ENCODE data around the gene KRT15. TPM values are rescaled to one million over a fixed set of nuclear protein-coding genes. Genes with fewer than 3 reads are reported as not detected.

The KRT15 gene
- total RNA-seq, 6 experiments from 2014 or later, result not detected

DNA sequence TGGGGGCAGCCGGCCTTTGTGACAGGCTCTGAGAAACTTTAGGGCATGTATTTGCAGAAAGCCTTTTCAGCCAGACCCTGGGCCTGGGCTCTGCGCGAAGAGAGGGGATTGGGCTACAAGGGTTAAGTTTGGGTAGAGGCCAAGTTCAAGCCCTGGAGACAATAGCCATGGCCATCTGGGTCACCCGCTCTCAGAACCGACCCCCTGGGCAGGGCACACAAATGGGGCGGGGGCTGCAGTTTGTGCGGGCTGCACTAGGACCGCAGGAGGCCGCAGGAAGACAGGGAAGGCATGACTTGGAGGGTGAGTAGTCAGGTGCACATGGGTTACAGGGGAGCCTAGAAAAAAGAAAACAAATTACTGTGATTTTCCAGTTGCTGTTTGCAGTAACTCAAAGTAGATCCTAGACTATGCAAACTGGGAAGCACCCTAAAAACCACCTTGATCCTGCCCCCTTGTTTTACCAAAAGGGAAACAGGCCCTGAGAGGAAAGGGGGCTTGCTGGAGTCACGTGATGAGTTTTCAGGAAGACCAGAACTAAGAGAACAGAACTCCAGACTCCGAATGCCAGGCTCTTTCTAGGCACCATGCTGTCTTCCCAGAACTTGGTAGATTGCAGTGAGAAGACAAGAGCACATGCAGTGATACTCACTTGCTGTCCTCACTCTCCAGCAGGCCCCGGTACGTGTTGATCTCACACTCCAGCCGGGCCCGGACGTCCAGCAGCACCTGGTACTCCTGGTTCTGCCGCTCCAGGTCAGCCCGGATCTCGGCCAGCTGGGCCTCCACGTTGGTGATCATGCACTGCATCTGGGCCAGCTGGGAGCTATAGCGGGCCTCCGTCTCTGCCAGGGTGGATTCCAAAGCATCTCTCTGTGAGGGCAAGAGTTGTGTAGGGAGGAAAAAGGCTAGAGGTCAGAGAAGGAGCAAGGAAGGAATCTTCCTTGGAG is 41.5 kb downstream of the KRT15 start:
- no peaks in the 10 kb centered on the region for H3K4me1 ChIP-seq
- no peaks in the 10 kb centered on the region for H3K36me3 ChIP-seq
- no peaks in the 10 kb centered on the region for H3K27me3 ChIP-seq
- no peak for DNase-seq
- H3K27ac ChIP-seq, result no peak overlapping the region
- intact Hi-C loops (cut with DNase I), result no loop called here
- ATAC-seq, result no peak
- no peak overlapping the region for H3K4me3 ChIP-seq
- TF ChIP-seq, protein P1, sequence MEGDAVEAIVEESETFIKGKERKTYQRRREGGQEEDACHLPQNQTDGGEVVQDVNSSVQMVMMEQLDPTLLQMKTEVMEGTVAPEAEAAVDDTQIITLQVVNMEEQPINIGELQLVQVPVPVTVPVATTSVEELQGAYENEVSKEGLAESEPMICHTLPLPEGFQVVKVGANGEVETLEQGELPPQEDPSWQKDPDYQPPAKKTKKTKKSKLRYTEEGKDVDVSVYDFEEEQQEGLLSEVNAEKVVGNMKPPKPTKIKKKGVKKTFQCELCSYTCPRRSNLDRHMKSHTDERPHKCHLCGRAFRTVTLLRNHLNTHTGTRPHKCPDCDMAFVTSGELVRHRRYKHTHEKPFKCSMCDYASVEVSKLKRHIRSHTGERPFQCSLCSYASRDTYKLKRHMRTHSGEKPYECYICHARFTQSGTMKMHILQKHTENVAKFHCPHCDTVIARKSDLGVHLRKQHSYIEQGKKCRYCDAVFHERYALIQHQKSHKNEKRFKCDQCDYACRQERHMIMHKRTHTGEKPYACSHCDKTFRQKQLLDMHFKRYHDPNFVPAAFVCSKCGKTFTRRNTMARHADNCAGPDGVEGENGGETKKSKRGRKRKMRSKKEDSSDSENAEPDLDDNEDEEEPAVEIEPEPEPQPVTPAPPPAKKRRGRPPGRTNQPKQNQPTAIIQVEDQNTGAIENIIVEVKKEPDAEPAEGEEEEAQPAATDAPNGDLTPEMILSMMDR (IDR thresholded peaks at IDR 0.05), result no peak
- H3K9me3 ChIP-seq, result no peaks in the 10 kb centered on the region
- 78% methylated on average over 8 of the region's 22 CpGs for WGBS (ENCODE audit: insufficient coverage, low coverage, low lambda C conversion rate, missing lambda C conversion rate)

DNA sequence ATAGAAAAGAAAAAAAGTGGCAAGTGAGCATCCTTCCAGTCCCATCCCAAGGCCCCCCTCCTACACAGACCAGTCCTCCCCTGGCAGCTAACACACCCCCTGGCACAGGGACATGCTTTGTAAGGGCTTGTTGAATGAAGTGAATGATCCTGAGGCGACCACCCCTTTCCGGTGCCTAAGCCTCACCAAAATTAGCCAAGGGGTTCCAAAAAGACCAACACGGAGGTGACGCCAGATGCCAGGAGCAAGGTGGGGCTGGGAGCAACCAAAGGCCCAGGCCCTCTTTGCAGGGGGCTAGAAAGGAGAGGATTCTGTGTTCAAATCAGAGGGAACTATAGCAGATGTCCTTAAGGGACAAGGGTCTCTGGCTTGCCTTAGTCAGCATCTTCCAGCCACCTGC is 43.3 kb downstream of the KRT15 start:
- TF ChIP-seq, protein P1 (IDR thresholded peaks at IDR 0.05), result no peak
- no peak for TF ChIP-seq POLR2A (IDR thresholded peaks at IDR 0.05)
- 73% methylated on average over 2 of the region's 4 CpGs for WGBS (ENCODE audit: insufficient coverage, low coverage, low lambda C conversion rate, missing lambda C conversion rate)

DNA sequence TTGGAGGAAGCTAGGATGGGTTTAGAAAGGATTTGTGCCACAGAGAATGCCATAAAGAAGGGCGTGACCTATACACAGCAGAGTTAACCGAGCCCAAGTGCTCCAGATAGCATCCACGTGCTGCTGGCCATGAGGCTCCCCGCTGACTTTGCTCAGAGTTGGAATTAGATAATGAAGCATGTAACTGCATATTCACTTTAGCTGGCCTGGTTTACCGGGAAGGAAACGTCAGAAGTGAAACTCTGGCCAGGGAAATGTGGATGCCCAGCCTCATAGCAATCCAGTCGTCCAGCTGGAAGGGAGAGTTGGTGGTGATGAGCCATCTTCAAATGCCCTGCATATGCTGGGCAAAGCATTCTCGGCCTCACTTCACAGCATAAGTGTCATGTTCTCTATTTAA is 43.8 kb downstream of the KRT15 start:
- intact Hi-C loops (cut with DNase I), result no loop called here
- 40% methylated on average over 5 of the region's 8 CpGs for WGBS (ENCODE audit: insufficient coverage, low coverage, low lambda C conversion rate, missing lambda C conversion rate)
- Histone ChIP-seq H3K27me3 (no peaks in the 10 kb centered on the region), H3K27ac (no peak overlapping the region), H3K4me1 (no peaks in the 10 kb centered on the region), H3K9me3 (no peaks in the 10 kb centered on the region), H3K36me3 (no peaks in the 10 kb centered on the region), H3K4me3 (no peak overlapping the region)
- ATAC-seq (no peak), DNase-seq (no peak)
- TF ChIP-seq, protein P1 (IDR thresholded peaks at IDR 0.05), result no peak
- TF ChIP-seq POLR2A (IDR thresholded peaks at IDR 0.05), result no peak

More for the DNA sequence above, 43.3 kb downstream of the KRT15 start:
- Histone ChIP-seq H3K36me3 (no peaks in the 10 kb centered on the region), H3K27ac (no peak overlapping the region), H3K4me1 (no peaks in the 10 kb centered on the region), H3K27me3 (no peaks in the 10 kb centered on the region), H3K9me3 (no peaks in the 10 kb centered on the region), H3K4me3 (no peak overlapping the region)
- intact Hi-C loops (cut with DNase I), result no loop called here
- no peak for ATAC-seq
- no peak for DNase-seq

DNA sequence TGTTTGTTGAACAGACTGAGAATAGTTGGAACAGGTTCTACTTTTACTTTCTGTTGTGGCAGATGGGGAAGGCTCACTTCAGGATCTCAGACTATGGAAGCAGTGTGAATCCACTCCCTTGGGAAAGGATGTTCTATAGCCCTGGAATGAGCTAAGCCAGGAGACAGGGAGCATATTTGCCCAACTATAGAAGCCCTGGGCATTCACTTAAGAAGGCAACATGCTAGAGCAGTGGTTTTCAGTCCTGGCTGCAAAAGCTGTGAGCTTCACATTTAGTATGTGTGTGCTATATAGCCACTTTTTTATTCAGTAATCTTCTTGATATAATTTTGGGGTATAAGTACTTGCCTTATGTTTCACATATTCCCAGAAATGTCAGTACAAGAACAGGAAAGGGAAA is 50.3 kb downstream of the KRT15 start:
- Histone ChIP-seq H3K9me3 (no peaks in the 10 kb centered on the region), H3K4me3 (no peak overlapping the region), H3K4me1 (no peaks in the 10 kb centered on the region), H3K27me3 (no peaks in the 10 kb centered on the region), H3K36me3 (no peaks in the 10 kb centered on the region), H3K27ac (no peak overlapping the region)
- TF ChIP-seq, protein P1 (IDR thresholded peaks at IDR 0.05), result no peak
- TF ChIP-seq POLR2A (IDR thresholded peaks at IDR 0.05), result no peak
- DNase-seq (no peak), ATAC-seq (no peak)
- intact Hi-C loops (cut with DNase I), result no loop called here

Measured in right lobe of liver (tissue), 6 donors.